ENCODE measurements around the gene RNF213.

RNF213 gene

DNA sequence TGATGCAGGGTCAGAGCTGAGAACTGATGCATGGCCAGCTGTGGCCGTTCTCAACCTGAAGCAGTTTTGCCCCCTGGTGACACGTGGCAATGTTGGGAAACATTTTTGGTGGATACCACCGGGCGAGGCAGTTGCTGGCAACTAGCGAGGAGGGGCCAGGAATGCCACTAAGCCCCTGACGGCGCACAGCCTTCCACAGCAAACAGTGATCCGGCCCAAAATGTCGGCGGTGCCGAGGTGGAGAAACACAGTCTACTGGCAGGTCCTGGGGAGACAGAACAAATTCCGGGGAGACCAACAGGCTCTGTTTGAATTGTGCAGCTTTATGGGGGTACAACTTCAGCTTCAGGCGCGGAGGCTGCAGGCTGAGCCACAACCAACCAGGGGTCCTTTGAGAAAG lies 32.2 kb upstream of the RNF213 start:
- Histone ChIP-seq H3K9me3 (ENCODE audit: insufficient read depth, low read length) (peaks cover 6% of the 10 kb centered on the region; the same call in 1 of the 2 replicates), H4K20me1 (ENCODE audit: low read depth, low read length) (no peaks in the 10 kb centered on the region), H3K27ac (ENCODE audit: low read depth, low read length) (no peak overlapping the region), H3K9me2 (replicated peaks; ENCODE audit: insufficient read depth, low read length) (no peaks in the 10 kb centered on the region), H3K36me3 (ENCODE audit: low read length) (no peaks in the 10 kb centered on the region), H3K4me2 (ENCODE audit: low read depth, low read length, poor library complexity, severe bottlenecking) (no peak overlapping the region), H3K9ac (ENCODE audit: low read length) (no peak overlapping the region), H3K27me3 (ENCODE audit: low read length) (no peaks in the 10 kb centered on the region), H2AFZ (ENCODE audit: low read depth, low read length, severe bottlenecking) (no peak overlapping the region), H3K79me2 (ENCODE audit: insufficient read depth, low read length) (no peaks in the 10 kb centered on the region), H3K4me3 (ENCODE audit: insufficient read depth, low read length, poor library complexity, severe bottlenecking) (no peak overlapping the region), H3F3A (ENCODE audit: insufficient read depth) (no peaks in the 10 kb centered on the region)
- TF ChIP-seq EZH2phosphoT487 (conservative IDR thresholded peaks at IDR 0.05; ENCODE audit: low read length): no peak
- TF ChIP-seq, protein P1, sequence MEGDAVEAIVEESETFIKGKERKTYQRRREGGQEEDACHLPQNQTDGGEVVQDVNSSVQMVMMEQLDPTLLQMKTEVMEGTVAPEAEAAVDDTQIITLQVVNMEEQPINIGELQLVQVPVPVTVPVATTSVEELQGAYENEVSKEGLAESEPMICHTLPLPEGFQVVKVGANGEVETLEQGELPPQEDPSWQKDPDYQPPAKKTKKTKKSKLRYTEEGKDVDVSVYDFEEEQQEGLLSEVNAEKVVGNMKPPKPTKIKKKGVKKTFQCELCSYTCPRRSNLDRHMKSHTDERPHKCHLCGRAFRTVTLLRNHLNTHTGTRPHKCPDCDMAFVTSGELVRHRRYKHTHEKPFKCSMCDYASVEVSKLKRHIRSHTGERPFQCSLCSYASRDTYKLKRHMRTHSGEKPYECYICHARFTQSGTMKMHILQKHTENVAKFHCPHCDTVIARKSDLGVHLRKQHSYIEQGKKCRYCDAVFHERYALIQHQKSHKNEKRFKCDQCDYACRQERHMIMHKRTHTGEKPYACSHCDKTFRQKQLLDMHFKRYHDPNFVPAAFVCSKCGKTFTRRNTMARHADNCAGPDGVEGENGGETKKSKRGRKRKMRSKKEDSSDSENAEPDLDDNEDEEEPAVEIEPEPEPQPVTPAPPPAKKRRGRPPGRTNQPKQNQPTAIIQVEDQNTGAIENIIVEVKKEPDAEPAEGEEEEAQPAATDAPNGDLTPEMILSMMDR (IDR thresholded peaks at IDR 0.05; ENCODE audit: insufficient read depth, low read length, poor library complexity, severe bottlenecking): no peak

- Histone ChIP-seq H3K9me3 (ENCODE audit: insufficient read depth, low read length) (peaks cover 6% of the 10 kb centered on the region; the same call in 1 of the 2 replicates), H3K4me3 (ENCODE audit: insufficient read depth, low read length, poor library complexity, severe bottlenecking) (no peak overlapping the region), H3K27ac (ENCODE audit: low read depth, low read length) (no peak overlapping the region), H4K20me1 (ENCODE audit: low read depth, low read length) (no peaks in the 10 kb centered on the region), H3K4me2 (ENCODE audit: low read depth, low read length, poor library complexity, severe bottlenecking) (no peak overlapping the region), H3F3A (ENCODE audit: insufficient read depth) (no peaks in the 10 kb centered on the region), H3K27me3 (ENCODE audit: low read length) (no peaks in the 10 kb centered on the region), H3K79me2 (ENCODE audit: insufficient read depth, low read length) (no peaks in the 10 kb centered on the region), H3K36me3 (ENCODE audit: low read length) (no peaks in the 10 kb centered on the region), H3K9me2 (replicated peaks; ENCODE audit: insufficient read depth, low read length) (no peaks in the 10 kb centered on the region), H3K9ac (ENCODE audit: low read length) (no peak overlapping the region), H2AFZ (ENCODE audit: low read depth, low read length, severe bottlenecking) (no peak overlapping the region)
- TF ChIP-seq EZH2phosphoT487 (conservative IDR thresholded peaks at IDR 0.05; ENCODE audit: low read length): no peak
- TF ChIP-seq, protein P1 (IDR thresholded peaks at IDR 0.05; ENCODE audit: insufficient read depth, low read length, poor library complexity, severe bottlenecking): no peak
Measured at GRCh38 chr17:80229011-80229410, 31.6 kb upstream of the RNF213 start.

- H3K9me3 ChIP-seq (ENCODE audit: insufficient read depth, low read length): peaks cover 6% of the 10 kb centered on the region; the same call in 1 of the 2 replicates
- TF ChIP-seq EZH2phosphoT487 (conservative IDR thresholded peaks at IDR 0.05; ENCODE audit: low read length): no peak
- TF ChIP-seq, protein P1 (IDR thresholded peaks at IDR 0.05; ENCODE audit: insufficient read depth, low read length, poor library complexity, severe bottlenecking): no peak
- no peaks in the 10 kb centered on the region for H3K9me2 ChIP-seq (replicated peaks; ENCODE audit: insufficient read depth, low read length)
- no peak overlapping the region for H3K4me2 ChIP-seq (ENCODE audit: low read depth, low read length, poor library complexity, severe bottlenecking)
- no peak overlapping the region for H3K4me3 ChIP-seq (ENCODE audit: insufficient read depth, low read length, poor library complexity, severe bottlenecking)
- no peaks in the 10 kb centered on the region for H4K20me1 ChIP-seq (ENCODE audit: low read depth, low read length)
- no peaks in the 10 kb centered on the region for H3F3A ChIP-seq (ENCODE audit: insufficient read depth)
- H3K9ac ChIP-seq (ENCODE audit: low read length): no peak overlapping the region
- no peaks in the 10 kb centered on the region for H3K36me3 ChIP-seq (ENCODE audit: low read length)
- no peaks in the 10 kb centered on the region for H3K79me2 ChIP-seq (ENCODE audit: insufficient read depth, low read length)
- no peaks in the 10 kb centered on the region for H3K27me3 ChIP-seq (ENCODE audit: low read length)
- H3K27ac ChIP-seq (ENCODE audit: low read depth, low read length): no peak overlapping the region
- no peak overlapping the region for H2AFZ ChIP-seq (ENCODE audit: low read depth, low read length, severe bottlenecking)
Measured at GRCh38 chr17:80232438-80232837, 28.2 kb upstream of the RNF213 start.

Measured in SU-DHL-6 (cell line).